ENCODE results near the gene TRABD.

- TF ChIP-seq CTCF (IDR thresholded peaks at IDR 0.05; ENCODE audit: insufficient read depth, low read depth, low read length): no peak
- TF ChIP-seq EZH2 (IDR thresholded peaks at IDR 0.05; ENCODE audit: insufficient read depth, low read length): no peak
These were observed 31.2 kb downstream of the TRABD start for GRCh38 chr22:50216684-50217520.
